Kidney (tissue), 14 donors: ENCODE data around the gene SAT1. TPM values are rescaled to one million over a fixed set of nuclear protein-coding genes. Genes with fewer than 3 reads are reported as not detected.
A peak's percentile ranks its signal among the peaks of the same experiment; 100 is the strongest.
"Not testable (repeated sequence)": the region's sequence is repeated elsewhere in the genome, so short reads cannot be mapped to it uniquely, and the experiment has no call there.

Source experiments
- DNase-seq, 5 donors: peaks; one replicate each; pipeline ENCODE4 v3.0.0-alpha.2; 2013 to 2020
- FAIRE-seq: peaks from 2 replicates; lab custom pipeline; 2012; peaks lifted over from hg19 to GRCh38; lab: Jason Lieb, UNC
- H3K27ac ChIP-seq, 2 donors: one replicate each; pipeline ENCODE4 v1.7.0; 2013; ENCODE audit warnings: low read depth in 2 of 2, low read length in 2 of 2, inconsistent platforms in 1 of 2
- H3K27me3 ChIP-seq: one replicate; pipeline ENCODE4 v1.7.1; 2013; ENCODE audit warnings: low read length, inconsistent platforms; ENCODE audit not compliant: control insufficient read depth, insufficient read depth
- H3K36me3 ChIP-seq, 3 donors: one replicate each; pipeline versions ENCODE4 v1.7.0 to v1.7.1; 2013; ENCODE audit warnings: low read length in 3 of 3, control low read depth in 1 of 3, inconsistent platforms in 1 of 3; ENCODE audit not compliant: insufficient read depth in 3 of 3, control insufficient read depth in 2 of 3
- H3K4me1 ChIP-seq, 3 donors: one replicate each; pipeline versions ENCODE4 v1.7.0 to v1.7.1; 2013; ENCODE audit warnings: low read length in 3 of 3, inconsistent platforms in 1 of 3, low read depth in 1 of 3; ENCODE audit not compliant: control insufficient read depth in 2 of 3, insufficient read depth in 2 of 3
- H3K4me3 ChIP-seq, 3 donors: one replicate each; pipeline versions ENCODE4 v1.7.0 to v1.8.1; 2013; ENCODE audit warnings: low read length in 3 of 3, control low read depth in 1 of 3, inconsistent platforms in 1 of 3
- H3K9ac ChIP-seq, 3 donors: one replicate each; pipeline versions ENCODE4 v1.7.0 to v1.7.1; 2013; ENCODE audit warnings: low read length in 3 of 3, control low read depth in 1 of 3, inconsistent platforms in 1 of 3
- H3K9me3 ChIP-seq, 3 donors: one replicate each; pipeline versions ENCODE4 v1.7.0 to v1.7.1; 2013; ENCODE audit warnings: low read length in 3 of 3, control low read depth in 1 of 3, inconsistent platforms in 1 of 3; ENCODE audit not compliant: control insufficient read depth in 2 of 3, insufficient read depth in 1 of 3
- CTCF ChIP-seq: IDR thresholded peaks from 3 replicates; pipeline ENCODE4 v1.5.1; 2012; ENCODE audit warnings: mild to moderate bottlenecking, moderate library complexity, borderline replicate concordance; ENCODE audit not compliant: insufficient read depth; ENCODE audit errors: extremely low read depth
- intact Hi-C: fragments of 100-400 bp; cut with DNase I; formaldehyde crosslinking; loops from one replicate; pipeline ENCODE4 v1.11.1; 2022
- polyA plus RNA-seq: library from polyadenylated mRNA; stranded (reverse); fragments of 350-450 nt; fragmentation: Illumina TruSeq; extraction: RNeasy Lipid Tissue Mini Kit (QIAGEN cat#74804); gene quantifications from one replicate; pipeline ENCODE4 v1.2.3, GENCODE V29; 2014; ENCODE audit warnings: low read depth, low replicate concordance; ENCODE audit not compliant: insufficient read depth
- total RNA-seq: library from RNA; stranded (reverse); fragmentation: NEBNext Ultra II Directional; extraction: Animal tissue kit (Norgen Biotek cat#: 25700); gene quantifications from one replicate; pipeline ENCODE4 v1.2.1, GENCODE V29; 2021
- donor health status: control.
- donor health status: control.
- donor health status: control.
- donor health status: control.
- donor health status: control.
- donor health status: DM: yes; HTN: yes; CAD: no.
- donor health status: Normal renal cell carcinoma (clear cell type).

Gene SAT1
- total and polyA plus RNA-seq, 2 donors from 2014 or later, result 417 to 574 TPM

GRCh38 chrX:23737413-23737812 lies 45.6 kb upstream of the SAT1 start:
- H3K9ac ChIP-seq, result no peak overlapping the region
- no peak for TF ChIP-seq CTCF
- DNase-seq (no peak), FAIRE-seq (no peak)
- H3K4me3 ChIP-seq, result no peak overlapping the region
- H3K36me3 ChIP-seq, result peaks cover 0 to 5% (median 0%) of the 10 kb centered on the region in 3 donors
- H3K27me3 ChIP-seq, result no peaks in the 10 kb centered on the region
- no peaks in the 10 kb centered on the region for H3K4me1 ChIP-seq
- no peaks in the 10 kb centered on the region for H3K9me3 ChIP-seq
- intact Hi-C loops, result no loop called here
- H3K27ac ChIP-seq, result no peak overlapping the region

- H3K4me1 ChIP-seq, result no peaks in the 10 kb centered on the region
- H3K27me3 ChIP-seq, result no peaks in the 10 kb centered on the region
- no peak for TF ChIP-seq CTCF
- no peaks in the 10 kb centered on the region for H3K9me3 ChIP-seq
- DNase-seq (peak in 4 of 5 donors; percentile 53 to 79 (median 68)), FAIRE-seq (no peak)
- intact Hi-C loops, result no loop called here
- H3K36me3 ChIP-seq, result no peaks in the 10 kb centered on the region
- H3K4me3 ChIP-seq, result peak overlapping the region; percentile 74 to 78 (median 75)
- H3K27ac ChIP-seq, result peak overlapping the region; percentile 88 to 92
- H3K9ac ChIP-seq, result peak overlapping the region in 2 of 3 donors; percentile 56 to 71
Measured at GRCh38 chrX:23742174-23742696, 40.7 kb upstream of the SAT1 start.

- no peaks in the 10 kb centered on the region for H3K9me3 ChIP-seq
- H3K4me3 ChIP-seq, result peak within 1 kb of the TSS; percentile 74 to 78 (median 75)
- H3K36me3 ChIP-seq, result no peaks in the 10 kb centered on the region
- intact Hi-C loops, result no loop called here
- TF ChIP-seq CTCF, result no peak
- peak within 1 kb of the TSS; percentile 41 to 71 (median 56) for H3K9ac ChIP-seq
- H3K27ac ChIP-seq, result peak within 1 kb of the TSS; percentile 88 to 92
- no peaks in the 10 kb centered on the region for H3K4me1 ChIP-seq
- FAIRE-seq, result peak; percentile 86
- peak; percentile 90 to 97 (median 93) for DNase-seq
- H3K27me3 ChIP-seq, result no peaks in the 10 kb centered on the region
Measured at GRCh38 chrX:23742697-23743622, 40.0 kb upstream of the SAT1 start, which contains the start of gene ACOT9. Gene ACOT9 (minus strand): TSS chrX:23743276. CDS start chrX:23743144, 132 bp downstream.

GRCh38 chrX:23743623-23743971 lies 39.4 kb upstream of the SAT1 start:
- intact Hi-C loops, FAIRE-seq, H3K4me1 ChIP-seq, H3K9me3 ChIP-seq, H3K27me3 ChIP-seq, H3K36me3 ChIP-seq, DNase-seq, H3K9ac ChIP-seq: not testable (repeated sequence)
- H3K4me3 ChIP-seq, result peak overlapping the region in 2 of 3 donors; percentile 44 to 78
- H3K27ac ChIP-seq, result peak overlapping the region in 1 of 2 donors; percentile 88
